ENCODE measurements around the gene SPRED2. TPM values are rescaled to one million over a fixed set of nuclear protein-coding genes. Genes with fewer than 3 reads are reported as not detected.

The SPRED2 gene, protein sequence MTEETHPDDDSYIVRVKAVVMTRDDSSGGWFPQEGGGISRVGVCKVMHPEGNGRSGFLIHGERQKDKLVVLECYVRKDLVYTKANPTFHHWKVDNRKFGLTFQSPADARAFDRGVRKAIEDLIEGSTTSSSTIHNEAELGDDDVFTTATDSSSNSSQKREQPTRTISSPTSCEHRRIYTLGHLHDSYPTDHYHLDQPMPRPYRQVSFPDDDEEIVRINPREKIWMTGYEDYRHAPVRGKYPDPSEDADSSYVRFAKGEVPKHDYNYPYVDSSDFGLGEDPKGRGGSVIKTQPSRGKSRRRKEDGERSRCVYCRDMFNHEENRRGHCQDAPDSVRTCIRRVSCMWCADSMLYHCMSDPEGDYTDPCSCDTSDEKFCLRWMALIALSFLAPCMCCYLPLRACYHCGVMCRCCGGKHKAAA
- total RNA-seq: 9.5 and 10.0 TPM in 2 replicates

- peak; percentile 98 for DNase-seq (ENCODE audit: low read depth)
- TF ChIP-seq CTCF (IDR thresholded peaks at IDR 0.05; ENCODE audit: insufficient read depth, low read depth, low read length): no peak
- H3K4me3 ChIP-seq (ENCODE audit: low read depth, low read length): peak within 1 kb of the TSS; percentile 90
These were observed at the start of gene SPRED2 for GRCh38 chr2:65432227-65433190. Gene SPRED2, minus strand, starts transcription at chr2:65432599. Its CDS starts 612 bp downstream, at chr2:65431987.

DNA sequence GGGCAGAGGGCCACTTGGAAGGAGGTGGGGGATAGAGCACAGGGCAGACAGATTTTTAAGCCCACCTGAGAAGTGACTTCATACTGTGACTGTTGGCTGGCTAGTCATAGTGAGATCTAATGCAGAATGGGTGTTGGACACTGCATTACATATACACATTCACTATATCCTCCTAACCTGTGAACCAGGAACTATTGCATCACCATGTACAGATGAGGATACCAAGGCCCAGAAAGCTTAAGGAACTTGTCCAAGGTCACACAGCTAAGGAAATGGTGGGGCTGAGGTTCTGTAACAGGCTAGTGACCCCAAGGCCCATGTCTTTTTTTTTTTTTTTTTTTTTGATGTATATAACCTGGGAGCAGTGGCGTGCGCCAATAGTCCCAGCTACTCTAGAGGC, 49.6 kb upstream of the SPRED2 start:
- no peak for TF ChIP-seq CTCF (IDR thresholded peaks at IDR 0.05; ENCODE audit: insufficient read depth, low read depth, low read length)
- no peak for DNase-seq (ENCODE audit: low read depth)
- no peak overlapping the region for H3K4me3 ChIP-seq (ENCODE audit: low read depth, low read length)

- TF ChIP-seq CTCF (IDR thresholded peaks at IDR 0.05; ENCODE audit: insufficient read depth, low read depth, low read length): no peak
These were observed 47.1 kb upstream of the SPRED2 start for GRCh38 chr2:65479524-65479923.

GRCh38 chr2:65478498-65479135, 46.2 kb upstream of the SPRED2 start:
- TF ChIP-seq CTCF (IDR thresholded peaks at IDR 0.05; ENCODE audit: insufficient read depth, low read depth, low read length): no peak
- H3K4me3 ChIP-seq (ENCODE audit: low read depth, low read length): no peak overlapping the region
- no peak for DNase-seq (ENCODE audit: low read depth)

More at GRCh38 chr2:65479524-65479923, 47.1 kb upstream of the SPRED2 start:
- no peak for DNase-seq (ENCODE audit: low read depth)
- H3K4me3 ChIP-seq (ENCODE audit: low read depth, low read length): no peak overlapping the region

DNA sequence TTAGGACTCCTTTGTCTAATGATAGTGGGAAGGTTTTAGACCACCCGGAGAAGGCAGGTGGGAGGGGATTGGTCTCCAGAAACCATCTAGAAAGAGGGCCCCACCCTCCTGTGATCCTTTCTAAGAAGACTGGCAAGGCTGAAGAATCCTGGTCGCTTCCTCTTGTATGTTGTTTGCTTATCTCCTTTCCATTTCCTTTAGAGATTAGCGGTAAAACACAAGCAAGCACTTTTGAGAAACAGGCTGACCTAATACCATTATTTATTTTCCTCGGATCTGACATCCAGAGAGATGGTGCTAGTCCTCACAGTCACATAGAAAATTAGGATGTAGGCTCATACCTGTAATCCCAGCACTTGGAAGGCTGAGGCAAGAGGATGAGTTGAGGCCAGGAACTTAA, 45.2 kb upstream of the SPRED2 start:
- DNase-seq (ENCODE audit: low read depth): no peak
- TF ChIP-seq CTCF (IDR thresholded peaks at IDR 0.05; ENCODE audit: insufficient read depth, low read depth, low read length): no peak
- H3K4me3 ChIP-seq (ENCODE audit: low read depth, low read length): no peak overlapping the region

DNA sequence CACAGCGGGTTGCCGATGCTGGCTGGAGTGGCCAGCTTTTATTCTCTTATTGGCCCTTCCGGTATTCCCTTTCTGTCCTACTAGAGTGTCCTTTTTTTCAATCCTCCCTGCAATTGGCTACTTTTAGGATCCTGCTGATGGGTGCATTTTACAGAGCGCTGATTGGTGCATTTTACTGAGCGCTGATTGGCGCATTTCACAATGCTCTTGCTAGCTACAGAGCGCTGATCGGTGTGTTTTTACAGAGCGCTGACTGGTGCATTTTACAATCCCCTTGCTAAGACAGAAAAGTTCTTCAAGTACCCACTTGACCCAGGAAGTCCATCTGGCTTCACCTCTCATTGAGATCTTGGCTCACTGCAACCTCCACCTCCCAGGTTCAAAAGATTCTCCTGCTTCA, 44.4 kb upstream of the SPRED2 start:
- no peak for TF ChIP-seq CTCF (IDR thresholded peaks at IDR 0.05; ENCODE audit: insufficient read depth, low read depth, low read length)
- no peak overlapping the region for H3K4me3 ChIP-seq (ENCODE audit: low read depth, low read length)
- no peak for DNase-seq (ENCODE audit: low read depth)

Data from fibroblast of villous mesenchyme (primary cell).